Nephron (organoid): ENCODE results near the gene TTLL11.

Experiments
- H3K27ac Mint-ChIP-seq, 3 experiments: 2 replicates each; pipeline ENCODE4 v1.8.0; 2020; ENCODE audit warnings: mixed read lengths in 3 of 3, mild to moderate bottlenecking in 2 of 3, moderate library complexity in 1 of 3
- H3K27me3 Mint-ChIP-seq: 2 replicates; pipeline ENCODE4 v1.8.0; 2021; ENCODE audit warnings: low read depth, mild to moderate bottlenecking, moderate library complexity, mixed read lengths
- H3K36me3 Mint-ChIP-seq: 2 replicates; pipeline ENCODE4 v1.8.0; 2020; ENCODE audit warnings: low read depth, mixed read lengths
- H3K4me1 Mint-ChIP-seq: 2 replicates; pipeline ENCODE4 v1.8.0; 2020; ENCODE audit warnings: mixed read lengths
- H3K4me3 Mint-ChIP-seq, 3 experiments: 2 replicates each; pipeline ENCODE4 v1.8.0; 2020; ENCODE audit warnings: mild to moderate bottlenecking in 3 of 3, mixed read lengths in 3 of 3, moderate library complexity in 2 of 3
- H3K9me3 Mint-ChIP-seq: 2 replicates; pipeline ENCODE4 v1.8.0; 2020; ENCODE audit warnings: mixed read lengths
- TF ChIP-seq, protein P1 (sequence below), 3 experiments: fragments of 200-600 bp; sonication (generic); IDR thresholded peaks; one replicate each; pipeline ENCODE4 v1.5.0; 2021; ENCODE audit warnings: antibody characterized with exemption in 3 of 3; ENCODE audit not compliant: unreplicated experiment in 3 of 3

Gene TTLL11

DNA sequence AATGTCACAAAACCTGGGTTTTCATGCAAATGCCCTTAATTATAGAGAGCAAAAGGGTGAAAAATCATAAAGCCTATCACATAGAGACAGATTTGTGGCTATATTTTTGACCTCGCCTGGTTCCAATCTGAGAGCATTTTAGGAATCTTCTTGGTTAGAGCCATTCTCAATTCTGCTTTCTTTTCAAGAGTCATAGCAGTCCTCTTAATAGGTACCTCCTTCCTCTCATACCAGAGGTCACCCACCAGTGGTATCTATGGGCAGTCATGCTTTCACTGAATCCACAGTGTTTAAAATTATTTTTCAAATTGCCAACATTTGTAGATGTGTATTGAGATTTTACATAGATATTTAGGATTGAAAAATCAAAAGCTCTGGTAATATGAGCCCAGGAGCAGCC is 226.2 kb downstream of the TTLL11 start:
- Mint-ChIP-seq H3K27ac (no peak overlapping the region), H3K4me3 (no peak overlapping the region), H3K27me3 (peaks cover 7% of the 10 kb centered on the region), H3K9me3 (no peaks in the 10 kb centered on the region), H3K36me3 (no peaks in the 10 kb centered on the region), H3K4me1 (peaks cover 22% of the 10 kb centered on the region)
- TF ChIP-seq, protein P1, sequence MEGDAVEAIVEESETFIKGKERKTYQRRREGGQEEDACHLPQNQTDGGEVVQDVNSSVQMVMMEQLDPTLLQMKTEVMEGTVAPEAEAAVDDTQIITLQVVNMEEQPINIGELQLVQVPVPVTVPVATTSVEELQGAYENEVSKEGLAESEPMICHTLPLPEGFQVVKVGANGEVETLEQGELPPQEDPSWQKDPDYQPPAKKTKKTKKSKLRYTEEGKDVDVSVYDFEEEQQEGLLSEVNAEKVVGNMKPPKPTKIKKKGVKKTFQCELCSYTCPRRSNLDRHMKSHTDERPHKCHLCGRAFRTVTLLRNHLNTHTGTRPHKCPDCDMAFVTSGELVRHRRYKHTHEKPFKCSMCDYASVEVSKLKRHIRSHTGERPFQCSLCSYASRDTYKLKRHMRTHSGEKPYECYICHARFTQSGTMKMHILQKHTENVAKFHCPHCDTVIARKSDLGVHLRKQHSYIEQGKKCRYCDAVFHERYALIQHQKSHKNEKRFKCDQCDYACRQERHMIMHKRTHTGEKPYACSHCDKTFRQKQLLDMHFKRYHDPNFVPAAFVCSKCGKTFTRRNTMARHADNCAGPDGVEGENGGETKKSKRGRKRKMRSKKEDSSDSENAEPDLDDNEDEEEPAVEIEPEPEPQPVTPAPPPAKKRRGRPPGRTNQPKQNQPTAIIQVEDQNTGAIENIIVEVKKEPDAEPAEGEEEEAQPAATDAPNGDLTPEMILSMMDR (IDR thresholded peaks at IDR 0.05; ENCODE audit: unreplicated experiment in 3 of 3) = no peak

DNA sequence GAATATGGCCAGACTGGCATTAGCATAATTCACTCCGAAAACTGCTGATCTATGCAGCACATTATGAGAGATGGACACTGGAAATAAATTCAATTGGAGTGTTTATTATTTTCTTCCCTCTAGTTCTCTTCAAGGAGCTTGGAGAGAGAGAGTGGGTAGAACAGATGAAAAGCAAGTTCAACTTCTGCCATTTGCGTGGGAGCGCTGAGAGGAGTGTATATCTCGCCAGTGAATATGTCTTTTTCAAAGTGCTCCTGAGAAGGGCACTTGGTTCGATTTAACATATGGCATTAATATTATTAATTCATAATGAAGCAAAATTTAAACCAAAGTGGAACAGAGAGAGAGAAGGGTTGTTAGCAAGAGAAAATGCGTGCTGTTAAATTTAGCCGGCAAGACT is 227.2 kb downstream of the TTLL11 start:
- Mint-ChIP-seq H3K27ac (no peak overlapping the region), H3K36me3 (no peaks in the 10 kb centered on the region), H3K9me3 (no peaks in the 10 kb centered on the region), H3K27me3 (peaks cover 7% of the 10 kb centered on the region), H3K4me3 (no peak overlapping the region), H3K4me1 (peaks cover 23% of the 10 kb centered on the region)
- TF ChIP-seq, protein P1 (IDR thresholded peaks at IDR 0.05; ENCODE audit: unreplicated experiment in 3 of 3) = no peak

DNA sequence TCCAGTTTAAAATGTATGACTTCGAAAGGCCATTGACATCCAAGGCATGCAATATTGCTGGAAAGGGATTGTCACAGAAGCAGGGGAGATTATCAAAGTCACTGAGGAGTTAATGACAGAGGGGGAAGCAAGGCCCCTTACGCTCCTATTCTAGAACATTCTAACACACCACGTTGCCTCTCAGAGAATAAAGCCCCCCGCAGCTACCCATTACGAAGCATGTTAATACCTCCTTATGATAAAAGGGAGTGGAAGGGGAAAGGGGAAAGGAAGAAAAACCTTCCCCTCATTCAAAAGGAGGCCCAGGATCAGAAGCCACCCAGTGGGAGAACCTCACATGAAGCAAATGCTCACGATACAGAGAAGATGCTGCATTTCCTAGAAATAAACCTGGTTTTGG is 228.0 kb downstream of the TTLL11 start:
- Mint-ChIP-seq H3K4me3 (no peak overlapping the region), H3K9me3 (no peaks in the 10 kb centered on the region), H3K36me3 (no peaks in the 10 kb centered on the region), H3K27ac (no peak overlapping the region), H3K4me1 (peaks cover 30% of the 10 kb centered on the region), H3K27me3 (peaks cover 7% of the 10 kb centered on the region)
- TF ChIP-seq, protein P1 (IDR thresholded peaks at IDR 0.05; ENCODE audit: unreplicated experiment in 3 of 3) = no peak

DNA sequence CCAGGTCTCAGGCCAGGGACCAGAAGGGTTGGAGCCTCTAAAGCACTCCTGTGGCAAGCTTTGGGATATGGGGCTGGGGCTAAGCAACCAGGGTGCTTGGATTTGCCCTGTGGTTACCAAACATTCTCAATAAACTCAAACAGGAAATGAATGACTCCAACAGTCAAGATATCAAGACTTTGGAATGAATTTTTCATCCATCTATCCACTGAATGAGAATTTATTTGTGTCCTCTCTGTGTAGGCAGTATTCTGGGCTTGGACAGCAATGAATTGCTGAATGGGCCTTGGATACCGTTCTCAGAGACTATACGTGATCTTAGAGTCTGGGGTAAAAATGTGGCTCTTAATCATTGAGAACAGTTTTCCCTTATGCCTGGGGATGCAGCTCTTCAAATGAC is 229.2 kb downstream of the TTLL11 start:
- Mint-ChIP-seq H3K4me1 (peaks cover 30% of the 10 kb centered on the region), H3K27me3 (peaks cover 10% of the 10 kb centered on the region)
- TF ChIP-seq, protein P1 (IDR thresholded peaks at IDR 0.05; ENCODE audit: unreplicated experiment in 3 of 3) = no peak

DNA sequence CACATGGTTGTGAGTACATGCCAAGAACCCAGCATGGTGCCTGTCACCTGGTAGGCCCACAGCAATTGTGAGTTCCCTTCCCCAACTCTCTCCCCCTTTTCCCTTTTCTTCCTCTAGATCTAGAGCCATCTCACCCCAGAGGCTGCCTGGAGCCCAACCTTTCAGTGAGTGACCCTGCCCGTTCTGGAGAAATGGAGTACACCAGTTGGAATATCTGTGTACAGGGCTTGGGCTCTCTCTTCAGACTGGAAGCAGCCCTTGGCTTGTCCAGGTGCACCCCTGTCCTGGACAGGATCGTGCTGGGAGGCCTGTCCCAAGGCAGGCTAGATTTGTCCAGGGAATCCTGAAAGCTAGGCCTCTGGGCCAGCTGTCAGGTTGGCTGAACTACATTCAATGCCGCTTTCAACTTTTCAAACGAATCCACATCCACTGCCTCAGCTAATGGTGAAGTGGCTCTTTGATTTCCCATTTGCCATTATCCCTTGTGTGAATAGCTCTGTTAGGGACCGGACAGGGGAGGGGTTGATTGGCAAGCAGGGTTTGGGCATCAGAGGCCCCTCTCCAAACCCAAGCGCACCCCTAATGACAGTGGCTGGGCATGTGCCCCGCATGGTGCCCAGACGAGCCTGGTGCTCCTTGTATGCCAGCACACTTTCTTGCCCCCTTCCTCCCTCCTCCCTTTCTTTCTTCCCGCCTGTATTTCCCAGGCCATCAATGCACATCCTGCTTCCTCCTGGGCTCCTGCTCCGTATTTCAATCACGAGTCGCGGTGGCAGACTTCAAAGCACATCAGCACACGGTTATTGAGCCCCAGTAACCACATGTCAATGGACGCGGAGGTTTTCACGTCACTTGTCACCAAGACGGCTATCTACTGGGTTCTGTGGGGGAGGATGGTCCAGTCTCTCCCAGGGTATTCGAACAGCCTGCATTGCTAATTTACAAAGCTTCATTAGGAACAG is 230.5 kb downstream of the TTLL11 start:
- TF ChIP-seq, protein P1 (IDR thresholded peaks at IDR 0.05; ENCODE audit: unreplicated experiment in 3 of 3) = no peak
- Mint-ChIP-seq H3K36me3 (no peaks in the 10 kb centered on the region), H3K9me3 (no peaks in the 10 kb centered on the region), H3K27me3 (peaks cover 10% of the 10 kb centered on the region), H3K4me1 (peaks cover 37% of the 10 kb centered on the region), H3K27ac (no peak overlapping the region), H3K4me3 (no peak overlapping the region)

More for the DNA sequence above, 229.2 kb downstream of the TTLL11 start:
- H3K4me3 Mint-ChIP-seq = no peak overlapping the region
- H3K9me3 Mint-ChIP-seq = no peaks in the 10 kb centered on the region
- no peak overlapping the region for H3K27ac Mint-ChIP-seq
- H3K36me3 Mint-ChIP-seq = no peaks in the 10 kb centered on the region
